Astrocyte (in vitro differentiated cells and primary cell): ENCODE measurements around the gene ALK. TPM values are rescaled to one million over a fixed set of nuclear protein-coding genes. Genes with fewer than 3 reads are reported as not detected.

Experiments used
- DNase-seq: peaks from one replicate; pipeline ENCODE4 v3.0.0-alpha.2; 2010; ENCODE audit warnings: low read depth
- FAIRE-seq: peaks from 2 replicates; lab custom pipeline; 2011; peaks lifted over from hg19 to GRCh38; lab: Jason Lieb, UNC
- H2AFZ ChIP-seq: 2 replicates; pipeline ENCODE4 v1.6.0; 2012; ENCODE audit warnings: low read depth, low read length, inconsistent platforms
- H3K27ac ChIP-seq: 2 replicates; pipeline ENCODE4 v1.5.1; 2011; ENCODE audit warnings: low read depth, low read length, inconsistent platforms
- H3K27me3 ChIP-seq: 2 replicates; pipeline ENCODE4 v1.6.0; 2011; ENCODE audit warnings: low read length, inconsistent platforms; ENCODE audit not compliant: insufficient read depth
- H3K36me3 ChIP-seq: 2 replicates; pipeline ENCODE4 v1.5.1; 2011; ENCODE audit warnings: low read length, inconsistent platforms; ENCODE audit not compliant: insufficient read depth
- H3K4me1 ChIP-seq: 2 replicates; pipeline ENCODE4 v1.5.1; 2011; ENCODE audit warnings: low read length, inconsistent platforms; ENCODE audit not compliant: insufficient read depth
- H3K4me2 ChIP-seq: 2 replicates; pipeline ENCODE4 v1.6.0; 2012; ENCODE audit warnings: low read length, inconsistent platforms
- H3K4me3 ChIP-seq: 2 replicates; pipeline ENCODE4 v1.5.1; 2011; ENCODE audit warnings: low read depth, mild to moderate bottlenecking, low read length, inconsistent platforms; ENCODE audit not compliant: insufficient read depth
- H3K79me2 ChIP-seq: 2 replicates; pipeline ENCODE4 v1.6.0; 2012; ENCODE audit warnings: mild to moderate bottlenecking, low read length, inconsistent platforms; ENCODE audit not compliant: insufficient read depth
- H3K9ac ChIP-seq: 2 replicates; pipeline ENCODE4 v1.6.0; 2012; ENCODE audit warnings: mild to moderate bottlenecking, low read length, inconsistent platforms
- H3K9me3 ChIP-seq: 2 replicates; pipeline ENCODE4 v1.5.1; 2012; ENCODE audit warnings: low read depth, mild to moderate bottlenecking, low read length, inconsistent platforms; ENCODE audit not compliant: insufficient read depth
- H4K20me1 ChIP-seq: 2 replicates; pipeline ENCODE4 v1.6.0; 2012; ENCODE audit warnings: low read length, inconsistent platforms; ENCODE audit not compliant: insufficient read depth
- H3K27ac Mint-ChIP-seq: one replicate; pipeline ENCODE4 v1.8.0; 2021; ENCODE audit warnings: mild to moderate bottlenecking, mixed read lengths; ENCODE audit not compliant: unreplicated experiment
- H3K27me3 Mint-ChIP-seq: one replicate; pipeline ENCODE4 v1.8.0; 2021; ENCODE audit warnings: low read depth, mixed read lengths; ENCODE audit not compliant: unreplicated experiment
- H3K36me3 Mint-ChIP-seq: one replicate; pipeline ENCODE4 v1.8.0; 2021; ENCODE audit warnings: low read depth, mixed read lengths; ENCODE audit not compliant: unreplicated experiment
- H3K4me1 Mint-ChIP-seq: one replicate; pipeline ENCODE4 v1.8.0; 2021; ENCODE audit warnings: low read depth, mixed read lengths; ENCODE audit not compliant: unreplicated experiment
- H3K4me3 Mint-ChIP-seq: one replicate; pipeline ENCODE4 v1.8.0; 2021; ENCODE audit warnings: mild to moderate bottlenecking, moderate library complexity, mixed read lengths; ENCODE audit not compliant: unreplicated experiment
- H3K9me3 Mint-ChIP-seq: one replicate; pipeline ENCODE4 v1.8.0; 2021; ENCODE audit warnings: mild to moderate bottlenecking, mixed read lengths; ENCODE audit not compliant: unreplicated experiment
- CTCF ChIP-seq: IDR thresholded peaks from 2 replicates; pipeline ENCODE4 v1.5.1; 2011; ENCODE audit warnings: low read depth, mild to moderate bottlenecking, inconsistent platforms, low read length, moderate library complexity; ENCODE audit not compliant: insufficient read depth
- EZH2 ChIP-seq: IDR thresholded peaks from 2 replicates; pipeline ENCODE4 v1.6.1; 2012; ENCODE audit warnings: mild to moderate bottlenecking, low read length, inconsistent platforms; ENCODE audit not compliant: insufficient read depth
- total RNA-seq: library from RNA; stranded (reverse); gene quantifications from 2 replicates; pipeline ENCODE4 v1.2.1, GENCODE V29; 2021

The ALK gene
- total RNA-seq, 1 donor from 2014 or later = 0.16 TPM

GRCh38 chr2:29535188-29535587 lies 386.2 kb downstream of the ALK start:
- no peak overlapping the region for H3K4me2 ChIP-seq
- no peak for FAIRE-seq

DNA sequence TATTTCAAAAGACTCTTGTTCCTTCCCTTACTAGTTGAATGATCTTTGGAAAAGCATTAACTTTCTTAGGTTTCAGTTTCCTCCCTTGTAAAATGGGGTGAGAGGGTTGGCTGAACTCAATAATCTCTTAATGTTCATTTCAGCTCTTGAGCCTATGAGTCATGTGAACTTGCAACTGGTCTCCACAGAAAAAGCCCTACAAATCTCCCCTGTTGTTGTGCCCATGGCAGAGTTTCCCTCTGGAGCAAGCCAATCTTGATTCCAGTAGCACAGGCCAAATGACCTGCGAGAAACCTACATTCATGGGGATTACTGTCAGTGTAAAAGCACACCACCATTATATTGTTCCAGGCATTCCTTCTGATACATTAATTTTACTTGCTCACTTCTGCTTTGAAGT lies 388.9 kb downstream of the ALK start:
- no peaks in the 10 kb centered on the region for H3K36me3 Mint-ChIP-seq
- no peak overlapping the region for H3K4me3 Mint-ChIP-seq
- TF ChIP-seq EZH2 (no peak), CTCF (no peak)
- Histone ChIP-seq H3K4me2 (no peak overlapping the region), H3K79me2 (no peaks in the 10 kb centered on the region), H3K36me3 (no peaks in the 10 kb centered on the region), H3K9ac (no peak overlapping the region), H3K27ac (no peak overlapping the region), H3K4me3 (no peak overlapping the region), H2AFZ (no peak overlapping the region), H3K27me3 (peaks cover 5% of the 10 kb centered on the region), H4K20me1 (no peaks in the 10 kb centered on the region), H3K9me3 (no peaks in the 10 kb centered on the region), H3K4me1 (peaks cover 16% of the 10 kb centered on the region)
- peaks cover 20% of the 10 kb centered on the region for H3K4me1 Mint-ChIP-seq
- FAIRE-seq = no peak
- peak; percentile 7 for DNase-seq
- peaks cover 26% of the 10 kb centered on the region for H3K27me3 Mint-ChIP-seq
- H3K27ac Mint-ChIP-seq = no peak overlapping the region
- peaks cover 5% of the 10 kb centered on the region for H3K9me3 Mint-ChIP-seq

More at GRCh38 chr2:29535188-29535587, 386.2 kb downstream of the ALK start:
- peaks cover 5% of the 10 kb centered on the region for H3K27me3 ChIP-seq
- H3K9me3 ChIP-seq = no peaks in the 10 kb centered on the region
- no peak overlapping the region for H2AFZ ChIP-seq
- H3K4me1 ChIP-seq = no peaks in the 10 kb centered on the region
- Mint-ChIP-seq H3K27ac (no peak overlapping the region), H3K9me3 (peaks cover 5% of the 10 kb centered on the region), H3K4me3 (no peak overlapping the region), H3K36me3 (no peaks in the 10 kb centered on the region), H3K27me3 (peaks cover 26% of the 10 kb centered on the region), H3K4me1 (peaks cover 5% of the 10 kb centered on the region)
- H4K20me1 ChIP-seq = no peaks in the 10 kb centered on the region
- H3K9ac ChIP-seq = no peak overlapping the region
- no peak overlapping the region for H3K27ac ChIP-seq
- H3K79me2 ChIP-seq = no peaks in the 10 kb centered on the region
- no peak overlapping the region for H3K4me3 ChIP-seq
- H3K36me3 ChIP-seq = no peaks in the 10 kb centered on the region
- DNase-seq = no peak
- TF ChIP-seq CTCF = no peak
- no peak for TF ChIP-seq EZH2

DNA sequence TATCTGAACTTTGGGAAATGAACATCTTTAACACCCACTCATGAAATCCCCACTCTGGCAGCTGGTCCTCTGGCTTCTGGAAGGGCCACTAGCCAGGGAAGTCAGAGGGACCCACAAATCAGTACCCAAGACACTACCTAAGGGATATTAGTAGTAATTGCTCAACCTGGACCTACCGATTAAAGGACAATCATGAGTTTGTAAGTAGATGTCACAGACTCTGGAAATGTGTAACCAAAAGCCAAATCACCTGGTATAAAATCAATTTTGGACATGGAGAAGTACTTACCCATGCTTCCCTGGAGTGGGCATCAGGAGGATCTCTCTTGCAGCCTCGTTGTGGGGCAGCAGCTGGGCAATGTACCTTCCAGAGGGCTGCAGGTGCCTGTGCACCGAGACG lies 389.8 kb downstream of the ALK start:
- H3K4me1 Mint-ChIP-seq = peaks cover 20% of the 10 kb centered on the region
- Histone ChIP-seq H3K4me3 (no peak overlapping the region), H3K27me3 (peaks cover 5% of the 10 kb centered on the region), H3K4me1 (peaks cover 16% of the 10 kb centered on the region), H2AFZ (no peak overlapping the region), H3K4me2 (no peak overlapping the region), H4K20me1 (no peaks in the 10 kb centered on the region), H3K27ac (no peak overlapping the region), H3K36me3 (no peaks in the 10 kb centered on the region), H3K79me2 (no peaks in the 10 kb centered on the region), H3K9me3 (no peaks in the 10 kb centered on the region), H3K9ac (no peak overlapping the region)
- no peaks in the 10 kb centered on the region for H3K36me3 Mint-ChIP-seq
- H3K9me3 Mint-ChIP-seq = peaks cover 5% of the 10 kb centered on the region
- FAIRE-seq (no peak), DNase-seq (no peak)
- no peak overlapping the region for H3K27ac Mint-ChIP-seq
- TF ChIP-seq EZH2 (no peak), CTCF (no peak)
- H3K4me3 Mint-ChIP-seq = no peak overlapping the region
- peaks cover 22% of the 10 kb centered on the region for H3K27me3 Mint-ChIP-seq
